ENCODE measurements around the gene DENND4A.

GRCh38 chr15:65621638-65622037 is 170.5 kb downstream of the DENND4A start, which contains the start of gene SLC24A1:
- TF ChIP-seq EZH2phosphoT487 (IDR thresholded peaks at IDR 0.05; ENCODE audit: insufficient read depth, low read depth) (no peak), EZH2 (IDR thresholded peaks at IDR 0.05; ENCODE audit: insufficient read depth, poor library complexity, severe bottlenecking) (no peak)

Measured in GM23248 (cell line).